Keratinocyte (primary cell): Measurements from ENCODE around the gene ANAPC1. TPM values are rescaled to one million over a fixed set of nuclear protein-coding genes. Genes with fewer than 3 reads are reported as not detected.

Experiments used
- DNase-seq: peaks from one replicate; pipeline ENCODE4 v3.0.0-alpha.2; 2011; ENCODE audit warnings: low read depth, missing footprints, low spot score
- FAIRE-seq: peaks from 2 replicates; lab custom pipeline; 2011; peaks lifted over from hg19 to GRCh38; lab: Jason Lieb, UNC
- H2AFZ ChIP-seq: 2 replicates; pipeline ENCODE4 v1.6.0; 2012; ENCODE audit warnings: low read length, control low read depth, inconsistent platforms; ENCODE audit not compliant: control insufficient read depth
- H3K27ac ChIP-seq: 2 replicates; pipeline ENCODE4 v1.5.1; 2011; ENCODE audit warnings: low read length; ENCODE audit not compliant: control insufficient read depth, insufficient read depth
- H3K27me3 ChIP-seq: 3 replicates; pipeline ENCODE4 v1.6.0; 2011; ENCODE audit warnings: low read length; ENCODE audit not compliant: control insufficient read depth, insufficient read depth; ENCODE audit errors: extremely low read depth
- H3K36me3 ChIP-seq, 2 experiments: 2 replicates in 1 of 2; 3 replicates in 1 of 2; pipeline ENCODE4 v1.5.1; 2011; ENCODE audit warnings: low read length in 2 of 2, mild to moderate bottlenecking in 1 of 2; ENCODE audit not compliant: control insufficient read depth in 2 of 2, insufficient read depth in 2 of 2; ENCODE audit errors: extremely low read depth in 1 of 2
- H3K4me1 ChIP-seq: 3 replicates; pipeline ENCODE4 v1.5.1; 2011; ENCODE audit warnings: low read length; ENCODE audit not compliant: control insufficient read depth, insufficient read depth; ENCODE audit errors: extremely low read depth
- H3K4me2 ChIP-seq: 3 replicates; pipeline ENCODE4 v1.6.0; 2011; ENCODE audit warnings: low read depth, low read length; ENCODE audit not compliant: control insufficient read depth, insufficient read depth; ENCODE audit errors: extremely low read depth
- H3K4me3 ChIP-seq, 3 experiments: fragments of 200-600 bp in 1 of 3; sonication (generic) in 1 of 3; 2 replicates in 2 of 3; 3 replicates in 1 of 3; pipeline ENCODE4 v1.5.1; 2011 to 2016; ENCODE audit warnings: low read length in 3 of 3, mild to moderate bottlenecking in 3 of 3, control low read depth in 2 of 3, inconsistent platforms in 1 of 3, low read depth in 1 of 3, mixed read lengths in 1 of 3, mixed run types in 1 of 3, moderate library complexity in 1 of 3; ENCODE audit not compliant: control insufficient read depth in 2 of 3, insufficient read depth in 2 of 3; ENCODE audit errors: extremely low read depth in 1 of 3
- H3K79me2 ChIP-seq: 2 replicates; pipeline ENCODE4 v1.6.0; 2012; ENCODE audit warnings: low read length; ENCODE audit not compliant: control insufficient read depth, insufficient read depth
- H3K9ac ChIP-seq: 3 replicates; pipeline ENCODE4 v1.6.0; 2011; ENCODE audit warnings: low read length; ENCODE audit not compliant: control insufficient read depth, insufficient read depth; ENCODE audit errors: extremely low read depth
- H3K9me1 ChIP-seq: 3 replicates; pipeline ENCODE4 v1.6.0; 2011; ENCODE audit warnings: low read length; ENCODE audit not compliant: control insufficient read depth, insufficient read depth; ENCODE audit errors: extremely low read depth
- H3K9me3 ChIP-seq: 2 replicates; pipeline ENCODE4 v1.5.1; 2012; ENCODE audit warnings: low read depth, low read length; ENCODE audit not compliant: control insufficient read depth
- H4K20me1 ChIP-seq: 3 replicates; pipeline ENCODE4 v1.6.0; 2011; ENCODE audit warnings: low read length; ENCODE audit not compliant: control insufficient read depth, insufficient read depth; ENCODE audit errors: extremely low read depth
- CTCF ChIP-seq, 3 experiments: IDR thresholded peaks in 1 of 3; conservative IDR thresholded peaks in 1 of 3; optimal IDR thresholded peaks in 1 of 3; 2 replicates in 2 of 3; 3 replicates in 1 of 3; pipeline versions ENCODE3 to v1.5.1; 2011; ENCODE audit warnings: low read length in 3 of 3, mild to moderate bottlenecking in 3 of 3, moderate library complexity in 2 of 3, control low read depth in 1 of 3, inconsistent platforms in 1 of 3; ENCODE audit not compliant: insufficient read depth in 2 of 3; ENCODE audit errors: extremely low read depth in 1 of 3
- EZH2 ChIP-seq: IDR thresholded peaks from one replicate; pipeline ENCODE4 v1.6.1; 2012; ENCODE audit warnings: inconsistent platforms, mild to moderate bottlenecking, low read length, moderate library complexity
- dilution Hi-C: fragments of 300-500 bp; cut with MboI; formaldehyde crosslinking; loops from one replicate; pipeline ENCODE4 v1.7.0; 2020; ENCODE audit warnings: low sequenced_read_pairs; ENCODE audit not compliant: extremely low pct_ligation_motif_present
- polyA plus RNA-seq, 5 experiments: library from polyadenylated mRNA; depleted of rRNA in 3 of 5; stranded (reverse) in 3 of 5; stranded (forward) in 1 of 5; unstranded in 1 of 5; fragments of >200 nt; gene quantifications; 1 replicate in 1 of 5; 2 replicates in 3 of 5; 3 replicates in 1 of 5; pipeline versions ENCODE4 v1.2.1 to v1.2.3, GENCODE V29; 2011 to 2012; ENCODE audit warnings: missing spikeins in 2 of 5, low read depth in 1 of 5, low replicate concordance in 1 of 5

Gene ANAPC1
- polyA plus RNA-seq, 1 donor (not counting 4 experiments of a cell fraction or from before 2014, with no cell fraction given): 36.5 TPM

- no peaks in the 10 kb centered on the region for H3K9me3 ChIP-seq
- no peak overlapping the region for H3K4me2 ChIP-seq
- peaks cover under 1% of the 10 kb centered on the region for H3K27me3 ChIP-seq
- DNase-seq (no peak), FAIRE-seq (no peak)
- TF ChIP-seq EZH2: no peak
- no peak for TF ChIP-seq CTCF (optimal IDR thresholded peaks at IDR 0.05 in 1 of 3, IDR thresholded peaks at IDR 0.05 in 1 of 3, conservative IDR thresholded peaks at IDR 0.05 in 1 of 3; ENCODE audit: extremely low read depth in 1 of 3, insufficient read depth in 2 of 3, low read length in 3 of 3)
- H3K4me3 ChIP-seq: no peak overlapping the region
- H3K9ac ChIP-seq: no peak overlapping the region
- H2AFZ ChIP-seq: no peak overlapping the region
- H3K4me1 ChIP-seq: peaks cover 6% of the 10 kb centered on the region
- no peaks in the 10 kb centered on the region for H3K79me2 ChIP-seq
- no peaks in the 10 kb centered on the region for H3K9me1 ChIP-seq
- H3K27ac ChIP-seq: no peak overlapping the region
- H3K36me3 ChIP-seq: no peaks in the 10 kb centered on the region
- no peaks in the 10 kb centered on the region for H4K20me1 ChIP-seq
- dilution Hi-C loops: loop anchor here (25.0 kb wide), 1 partner anchor 103 kb away; no protein-coding TSS in a partner anchor
These were observed 25.1 kb upstream of the ANAPC1 start for GRCh38 chr2:111909079-111909478.

GRCh38 chr2:111908578-111908977 lies 24.6 kb upstream of the ANAPC1 start:
- H3K36me3 ChIP-seq: no peaks in the 10 kb centered on the region
- TF ChIP-seq CTCF (optimal IDR thresholded peaks at IDR 0.05 in 1 of 3, IDR thresholded peaks at IDR 0.05 in 1 of 3, conservative IDR thresholded peaks at IDR 0.05 in 1 of 3; ENCODE audit: extremely low read depth in 1 of 3, insufficient read depth in 2 of 3, low read length in 3 of 3): no peak
- peaks cover 6% of the 10 kb centered on the region for H3K27me3 ChIP-seq
- no peak overlapping the region for H2AFZ ChIP-seq
- H3K79me2 ChIP-seq: no peaks in the 10 kb centered on the region
- FAIRE-seq (no peak), DNase-seq (no peak)
- no peaks in the 10 kb centered on the region for H3K9me3 ChIP-seq
- no peaks in the 10 kb centered on the region for H4K20me1 ChIP-seq
- H3K4me2 ChIP-seq: no peak overlapping the region
- H3K9me1 ChIP-seq: no peaks in the 10 kb centered on the region
- no peak overlapping the region for H3K27ac ChIP-seq
- H3K4me3 ChIP-seq: no peak overlapping the region
- peaks cover 6% of the 10 kb centered on the region for H3K4me1 ChIP-seq
- H3K9ac ChIP-seq: no peak overlapping the region
- dilution Hi-C loops: loop anchor here (25.0 kb wide), 1 partner anchor 104 kb away; no protein-coding TSS in a partner anchor
